ENCODE results near the gene ZNF598.

The ZNF598 gene

GRCh38 chr16:2054543-2055245 is 45.1 kb upstream of the ZNF598 start:
- no peak overlapping the region for H3K4me3 ChIP-seq (replicated peaks in 1 of 2; ENCODE audit: low read depth in 2 of 2, low read length in 2 of 2)
- no peak for DNase-seq (ENCODE audit: low read depth in 2 of 2)
- TF ChIP-seq CTCF (IDR thresholded peaks at IDR 0.05; ENCODE audit: low read depth, low read length) = no peak

- no peak for DNase-seq (ENCODE audit: low read depth in 2 of 2)
- no peak overlapping the region for H3K4me3 ChIP-seq (replicated peaks in 1 of 2; ENCODE audit: low read depth in 2 of 2, low read length in 2 of 2)
- TF ChIP-seq CTCF (IDR thresholded peaks at IDR 0.05; ENCODE audit: low read depth, low read length) = no peak
Observed at GRCh38 chr16:2053897-2054296, 44.3 kb upstream of the ZNF598 start.

- TF ChIP-seq CTCF (IDR thresholded peaks at IDR 0.05; ENCODE audit: low read depth, low read length) = no peak
- no peak for DNase-seq (ENCODE audit: low read depth in 2 of 2)
- no peak overlapping the region for H3K4me3 ChIP-seq (replicated peaks in 1 of 2; ENCODE audit: low read depth in 2 of 2, low read length in 2 of 2)
Observed at GRCh38 chr16:2053211-2053610, 43.6 kb upstream of the ZNF598 start.

GRCh38 chr16:2048116-2048543 is 38.5 kb upstream of the ZNF598 start:
- peak overlapping the region; percentile 80 to 82 for H3K4me3 ChIP-seq (replicated peaks in 1 of 2; ENCODE audit: low read depth in 2 of 2, low read length in 2 of 2)
- DNase-seq (ENCODE audit: low read depth in 2 of 2) = no peak

GRCh38 chr16:2047330-2048115 is 37.9 kb upstream of the ZNF598 start, which contains the start of the genes NTHL1 and TSC2:
NTHL1 (minus strand) TSS chr16:2047834; CDS start chr16:2047823, 11 bp downstream.
TSC2 (plus strand) TSS chr16:2047985; CDS start chr16:2048616, 631 bp downstream.
- peak; percentile 32 for TF ChIP-seq CTCF (IDR thresholded peaks at IDR 0.05; ENCODE audit: low read depth, low read length)
- DNase-seq (ENCODE audit: low read depth in 2 of 2) = peak; percentile 96 to 97
- H3K4me3 ChIP-seq (replicated peaks in 1 of 2; ENCODE audit: low read depth in 2 of 2, low read length in 2 of 2) = peak within 1 kb of the TSS; percentile 80 to 82

More at GRCh38 chr16:2048116-2048543, 38.5 kb upstream of the ZNF598 start:
- no peak for TF ChIP-seq CTCF (IDR thresholded peaks at IDR 0.05; ENCODE audit: low read depth, low read length)

- peak; percentile 0 for TF ChIP-seq CTCF (IDR thresholded peaks at IDR 0.05; ENCODE audit: low read depth, low read length)
- peak overlapping the region; percentile 80 to 82 for H3K4me3 ChIP-seq (replicated peaks in 1 of 2; ENCODE audit: low read depth in 2 of 2, low read length in 2 of 2)
- DNase-seq (ENCODE audit: low read depth in 2 of 2) = no peak
Observed at GRCh38 chr16:2046893-2047329, 37.3 kb upstream of the ZNF598 start.
